ENCODE measurements around the gene CPLX1. TPM values are rescaled to one million over a fixed set of nuclear protein-coding genes. Genes with fewer than 3 reads are reported as not detected.
"Not testable (repeated sequence)": the region's sequence is repeated elsewhere in the genome, so short reads cannot be mapped to it uniquely, and the experiment has no call there.

The CPLX1 gene
- total RNA-seq, 4 donors from 2014 or later, result 0.35 to 0.67 TPM; not detected in 2

GRCh38 chr4:776743-777441 is 49.0 kb downstream of the CPLX1 start:
- peaks cover 0 to 29% (median 4%) of the 10 kb centered on the region in 4 donors for H3K4me1 ChIP-seq
- H3K9me3 ChIP-seq, result no peaks in the 10 kb centered on the region
- no peak for DNase-seq
- no peak for TF ChIP-seq POLR2A (IDR thresholded peaks at IDR 0.05)
- TF ChIP-seq CTCF (IDR thresholded peaks at IDR 0.05), result no peak
- no peaks in the 10 kb centered on the region for H3K27me3 ChIP-seq
- H3K4me3 ChIP-seq, result no peak overlapping the region
- H3K27ac ChIP-seq, result no peak overlapping the region
- H3K36me3 ChIP-seq, result peaks cover 0 to 50% (median 0%) of the 10 kb centered on the region in 3 donors

GRCh38 chr4:775485-775884 is 50.4 kb downstream of the CPLX1 start:
- Histone ChIP-seq H3K36me3 (peaks cover 0 to 50% (median 0%) of the 10 kb centered on the region in 3 donors), H3K4me1 (peaks cover 0 to 25% (median 3%) of the 10 kb centered on the region in 4 donors)
- not testable (repeated sequence) for H3K27me3 ChIP-seq, H3K4me3 ChIP-seq, H3K27ac ChIP-seq, DNase-seq, H3K9me3 ChIP-seq

- peaks cover 0 to 15% (median 0%) of the 10 kb centered on the region in 4 donors for H3K4me1 ChIP-seq
- H3K27me3 ChIP-seq, H3K9me3 ChIP-seq, H3K27ac ChIP-seq, DNase-seq, H3K4me3 ChIP-seq: not testable (repeated sequence)
- H3K36me3 ChIP-seq, result peaks cover 0 to 57% (median 0%) of the 10 kb centered on the region in 3 donors
Measured at GRCh38 chr4:774419-775092, 51.4 kb downstream of the CPLX1 start.

GRCh38 chr4:773214-773613 is 52.7 kb downstream of the CPLX1 start:
- H3K27ac ChIP-seq, result no peak overlapping the region
- TF ChIP-seq CTCF (IDR thresholded peaks at IDR 0.05), result no peak
- TF ChIP-seq POLR2A (IDR thresholded peaks at IDR 0.05), result no peak
- no peaks in the 10 kb centered on the region for H3K9me3 ChIP-seq
- H3K4me3 ChIP-seq, result no peak overlapping the region
- peaks cover 0 to 13% (median 0%) of the 10 kb centered on the region in 4 donors for H3K4me1 ChIP-seq
- peaks cover 0 to 48% (median 0%) of the 10 kb centered on the region in 3 donors for H3K36me3 ChIP-seq
- H3K27me3 ChIP-seq, result no peaks in the 10 kb centered on the region
- no peak for DNase-seq

GRCh38 chr4:772776-773175 is 53.2 kb downstream of the CPLX1 start:
- TF ChIP-seq CTCF (IDR thresholded peaks at IDR 0.05) (no peak), POLR2A (IDR thresholded peaks at IDR 0.05) (no peak)
- no peak for DNase-seq
- Histone ChIP-seq H3K27me3 (no peaks in the 10 kb centered on the region), H3K4me1 (peaks cover 0 to 13% (median 0%) of the 10 kb centered on the region in 4 donors), H3K36me3 (peaks cover 0 to 51% (median 0%) of the 10 kb centered on the region in 3 donors), H3K9me3 (no peaks in the 10 kb centered on the region), H3K27ac (no peak overlapping the region), H3K4me3 (no peak overlapping the region)

- no peaks in the 10 kb centered on the region for H3K27me3 ChIP-seq
- H3K36me3 ChIP-seq, result peaks cover 0 to 50% (median 0%) of the 10 kb centered on the region in 3 donors
- no peak overlapping the region for H3K27ac ChIP-seq
- no peak for TF ChIP-seq POLR2A (IDR thresholded peaks at IDR 0.05)
- no peak for TF ChIP-seq CTCF (IDR thresholded peaks at IDR 0.05)
- no peak for DNase-seq
- no peak overlapping the region for H3K4me3 ChIP-seq
- no peaks in the 10 kb centered on the region for H3K9me3 ChIP-seq
- peaks cover 0 to 13% (median 0%) of the 10 kb centered on the region in 4 donors for H3K4me1 ChIP-seq
Measured at GRCh38 chr4:772118-772517, 53.8 kb downstream of the CPLX1 start.
